ENCODE results near the gene GTF3A.

GTF3A gene

DNA sequence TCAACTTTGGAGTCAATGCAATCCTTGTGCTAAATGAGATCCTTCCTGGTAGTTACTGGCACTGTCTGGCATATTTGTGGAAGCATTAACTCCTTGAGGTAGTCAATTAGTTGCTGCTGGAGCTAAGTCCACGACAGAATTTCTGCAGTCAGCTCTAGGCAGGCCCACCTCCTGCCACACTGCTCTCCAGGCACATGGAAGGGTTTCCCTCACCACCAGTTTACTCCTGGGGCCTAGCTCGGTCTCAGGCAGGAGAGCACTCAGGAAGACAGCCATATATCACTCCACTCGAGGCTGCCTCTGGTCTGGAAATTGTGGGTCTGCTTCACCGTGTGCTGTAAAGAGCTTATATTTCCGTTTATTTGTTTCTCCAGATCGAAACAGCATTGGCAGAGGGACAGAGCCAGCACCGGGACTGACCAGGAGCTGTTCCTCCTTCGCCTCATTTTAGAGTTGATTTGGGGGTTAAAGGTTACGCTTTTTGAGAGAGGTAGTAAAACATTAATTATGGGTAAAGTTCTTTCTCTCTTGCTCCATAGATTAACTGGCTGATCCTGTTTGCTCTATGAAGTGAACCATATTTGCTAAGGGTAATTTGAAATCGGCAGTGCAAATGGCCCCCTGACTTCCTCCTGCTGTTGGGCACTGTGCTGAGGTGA, 20.6 kb upstream of the GTF3A start:
- POLR2A ChIA-PET, result no interaction called here
- no peak for DNase-seq (ENCODE audit: extremely low spot score)

DNA sequence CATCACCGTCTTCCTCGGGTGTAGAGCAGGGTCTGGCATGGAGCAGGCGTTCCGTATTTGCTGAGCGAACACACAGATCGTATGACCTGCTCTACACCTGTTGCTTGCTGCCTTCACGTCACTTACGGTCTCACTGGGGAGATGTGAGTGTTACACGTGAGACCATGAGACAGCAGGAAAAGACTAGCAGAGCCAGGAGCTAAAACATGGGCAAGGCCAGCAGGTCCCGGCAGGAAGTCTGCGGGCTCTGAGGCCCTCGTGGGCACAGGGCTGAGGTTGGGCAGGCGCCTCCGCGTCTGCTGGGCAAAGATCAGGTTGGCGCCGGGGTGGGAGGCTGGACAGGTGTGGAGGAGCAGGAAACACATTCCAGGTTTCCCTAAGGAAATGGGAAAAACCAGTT, 19.7 kb upstream of the GTF3A start:
- no peak for DNase-seq (ENCODE audit: extremely low spot score)
- ChIA-PET CTCF (interaction anchor here (1.4 to 3.2 kb wide), 2 partner anchors 30 to 422 kb away, joined by 3 to 21 read pairs; no protein-coding TSS in a partner anchor), POLR2A (no interaction called here)
- TF ChIP-seq CTCF (IDR thresholded peaks at IDR 0.05; ENCODE audit: control extremely low read depth, extremely low read depth, low read depth, missing control alignments), result no peak

More for the DNA sequence above, 20.6 kb upstream of the GTF3A start:
- TF ChIP-seq CTCF (IDR thresholded peaks at IDR 0.05; ENCODE audit: control extremely low read depth, extremely low read depth, low read depth, missing control alignments), result no peak
- CTCF ChIA-PET, result interaction anchor here (0.7 to 3.2 kb wide), 3 partner anchors 11 to 422 kb away, joined by 4 to 21 read pairs (median 4); no protein-coding TSS in a partner anchor

DNA sequence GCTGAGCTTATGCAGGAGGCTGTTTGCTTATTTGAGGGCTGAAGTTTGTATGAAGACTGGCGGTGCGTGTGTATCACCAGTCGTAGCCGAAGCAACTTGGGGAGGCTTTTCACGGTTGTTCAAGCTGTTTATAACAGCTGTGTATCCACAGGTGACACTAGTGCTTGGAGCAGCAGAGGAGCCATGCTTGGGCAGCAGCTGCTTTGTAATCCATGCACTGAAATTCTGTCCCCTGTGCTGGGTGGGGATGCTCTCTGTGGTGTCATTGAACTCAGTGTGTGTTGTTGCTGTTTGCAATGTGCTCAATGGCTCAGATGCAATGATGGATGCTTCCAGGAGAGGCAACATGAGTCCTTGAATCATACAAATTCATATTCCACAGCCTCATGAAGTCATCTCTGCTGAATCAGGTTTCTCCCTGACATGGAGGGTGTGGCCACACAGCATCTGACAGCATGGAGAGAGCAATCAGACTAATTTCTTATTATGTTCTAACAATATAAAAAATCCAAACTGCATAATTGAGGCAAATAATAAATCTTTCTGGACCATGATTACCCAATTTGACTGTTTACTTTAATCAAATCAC, 18.8 kb upstream of the GTF3A start:
- TF ChIP-seq CTCF (IDR thresholded peaks at IDR 0.05; ENCODE audit: control extremely low read depth, extremely low read depth, low read depth, missing control alignments), result no peak
- ChIA-PET CTCF (interaction anchor here (1.2 to 3.2 kb wide), 3 partner anchors 31 to 579 kb away, joined by 3 to 21 read pairs (median 3); no protein-coding TSS in a partner anchor), POLR2A (no interaction called here)
- DNase-seq (ENCODE audit: extremely low spot score), result no peak

- ChIA-PET POLR2A (no interaction called here), CTCF (interaction anchor here (1.2 to 3.2 kb wide), 4 partner anchors 32 to 578 kb away, joined by 3 to 21 read pairs (median 4); no protein-coding TSS in a partner anchor)
- DNase-seq (ENCODE audit: extremely low spot score), result peak; percentile 53
- peak; percentile 39 for TF ChIP-seq CTCF (IDR thresholded peaks at IDR 0.05; ENCODE audit: control extremely low read depth, extremely low read depth, low read depth, missing control alignments)
These were observed 18.1 kb upstream of the GTF3A start for GRCh38 chr13:27406178-27406939.

- ChIA-PET CTCF (interaction anchor here (1.8 to 1.9 kb wide), 2 partner anchors 18 to 419 kb away, joined by 6 to 9 read pairs; no protein-coding TSS in a partner anchor), POLR2A (no interaction called here)
- no peak for DNase-seq (ENCODE audit: extremely low spot score)
- no peak for TF ChIP-seq CTCF (IDR thresholded peaks at IDR 0.05; ENCODE audit: control extremely low read depth, extremely low read depth, low read depth, missing control alignments)
These were observed 16.3 kb upstream of the GTF3A start for GRCh38 chr13:27408074-27408473.

DNA sequence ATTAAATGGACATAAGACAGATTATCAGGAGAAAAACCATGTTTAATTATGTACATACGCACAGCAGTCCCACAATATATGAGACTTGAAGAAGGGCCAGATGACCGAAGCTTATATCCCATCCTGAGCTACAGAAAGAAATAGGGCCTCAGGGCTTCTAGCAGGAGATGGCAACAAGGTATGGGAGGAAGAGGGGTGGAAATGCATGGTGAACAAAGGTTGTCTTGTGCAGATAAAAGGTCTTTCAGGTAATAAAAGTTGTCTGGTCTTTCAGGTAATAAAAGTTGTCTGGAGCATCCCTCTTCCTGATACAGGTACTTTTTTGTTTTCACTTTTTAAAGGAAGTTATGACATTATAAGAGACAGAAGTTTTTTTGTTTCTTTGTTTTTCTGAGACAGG, 15.4 kb upstream of the GTF3A start:
- no peak for TF ChIP-seq CTCF (IDR thresholded peaks at IDR 0.05; ENCODE audit: control extremely low read depth, extremely low read depth, low read depth, missing control alignments)
- ChIA-PET CTCF (interaction anchor here (0.8 to 1.9 kb wide), 4 partner anchors 9 to 418 kb away, joined by 3 to 9 read pairs (median 4); no protein-coding TSS in a partner anchor), POLR2A (no interaction called here)
- DNase-seq (ENCODE audit: extremely low spot score), result no peak

All from GM10248 (cell line).